Spleen (tissue), 11 donors: ENCODE data around the gene PLCB1. TPM values are rescaled to one million over a fixed set of nuclear protein-coding genes. Genes with fewer than 3 reads are reported as not detected.
A peak's percentile ranks its signal among the peaks of the same experiment; 100 is the strongest.

ENCODE experiments used
- DNase-seq: peaks from one replicate; pipeline ENCODE4 v3.0.0-alpha.2; 2020
- H3K27ac ChIP-seq, 8 donors: fragments of 200-600 bp; sonication (generic) in 7 of 8; 1 replicate in 4 of 8; 2 replicates in 4 of 8; pipeline versions ENCODE4 v1.5.0 to v1.8.0; 2016 to 2021; ENCODE audit warnings: inconsistent platforms in 4 of 8, mild to moderate bottlenecking in 4 of 8, moderate library complexity in 1 of 8
- H3K27me3 ChIP-seq, 7 donors: fragments of 200-600 bp; sonication (generic) in 6 of 7; replicated peaks in 1 of 7; 1 replicate in 4 of 7; 2 replicates in 3 of 7; pipeline versions ENCODE4 v1.5.0 to v1.8.0; 2016 to 2021; ENCODE audit warnings: inconsistent platforms in 3 of 7, mild to moderate bottlenecking in 1 of 7
- H3K36me3 ChIP-seq, 6 donors: fragments of 200-600 bp; sonication (generic) in 5 of 6; 1 replicate in 4 of 6; 2 replicates in 2 of 6; pipeline versions ENCODE4 v1.5.0 to v1.8.0; 2016 to 2021; ENCODE audit warnings: inconsistent platforms in 2 of 6
- H3K4me1 ChIP-seq, 6 donors: fragments of 200-600 bp; sonication (generic) in 5 of 6; 1 replicate in 3 of 6; 2 replicates in 3 of 6; pipeline versions ENCODE4 v1.5.0 to v1.8.0; 2016 to 2021; ENCODE audit warnings: inconsistent platforms in 3 of 6
- H3K4me3 ChIP-seq, 8 donors: fragments of 200-600 bp; sonication (generic) in 7 of 8; 1 replicate in 4 of 8; 2 replicates in 4 of 8; pipeline versions ENCODE4 v1.5.0 to v1.8.0; 2016 to 2021; ENCODE audit warnings: inconsistent platforms in 4 of 8, mild to moderate bottlenecking in 4 of 8, moderate library complexity in 2 of 8
- H3K9me3 ChIP-seq, 8 donors: fragments of 200-600 bp; sonication (generic) in 7 of 8; 1 replicate in 4 of 8; 2 replicates in 4 of 8; pipeline versions ENCODE4 v1.5.0 to v1.8.0; 2016 to 2021; ENCODE audit warnings: inconsistent platforms in 4 of 8
- POLR2A ChIP-seq, 3 donors: fragments of 450-650 bp; IDR thresholded peaks; one replicate each; pipeline ENCODE4 v1.5.1; 2017; ENCODE audit warnings: antibody characterized with exemption in 3 of 3, mild to moderate bottlenecking in 1 of 3
- POLR2AphosphoS5 ChIP-seq, 3 donors: sonication (generic); formaldehyde crosslinking; IDR thresholded peaks; one replicate each; pipeline ENCODE4 v1.5.1; 2017; ENCODE audit warnings: antibody characterized with exemption in 3 of 3
- WGBS, 5 donors: extraction: QIAGEN DNeasy Blood & Tissue Kit in 3 of 5; methylation state at CpG; one replicate each; pipeline versions ENCODE4 v1.1.5 to v1.1.7; 2013 to 2018; 5-methylcytosine and 5-hydroxymethylcytosine counted together
- intact Hi-C: fragments of 100-400 bp; cut with DNase I; formaldehyde crosslinking; loops from one replicate; pipeline ENCODE4 v1.15.0; 2023; ENCODE audit warnings: low total_unique reads
- polyA plus RNA-seq, 3 donors: library from polyadenylated mRNA; stranded (reverse); fragments of 200-250 nt; gene quantifications; one replicate each; pipeline ENCODE4 v1.2.1, GENCODE V29; 2013
- total RNA-seq, 7 donors: library from RNA; depleted of rRNA in 3 of 7; stranded (reverse); fragments of >200 nt in 3 of 7; fragmentation: NEBNext Ultra II Directional in 4 of 7; extraction: Animal tissue kit (Norgen Biotek cat#: 25700) in 4 of 7; gene quantifications; one replicate each; pipeline versions ENCODE4 v1.1.0 to v1.2.1, GENCODE V29; 2016 to 2021
- TF ChIP-seq, protein P1 (sequence below), 11 experiments: fragments of 200-600 bp in 7 of 11; fragments of 450-650 bp in 4 of 11; sonication (generic) in 4 of 11; IDR thresholded peaks in 8 of 11; conservative IDR thresholded peaks in 3 of 11; 1 replicate in 7 of 11; 2 replicates in 4 of 11; pipeline versions ENCODE4 v1.4.0 to v1.8.0; 2016 to 2021; ENCODE audit warnings: antibody characterized with exemption in 11 of 11, inconsistent platforms in 4 of 11, mild to moderate bottlenecking in 1 of 11
- donor health status: healthy with polysubstance abuse.
- donor health status: DM: no; HTN: no; CAD: no; lungs with moderate emphysema.
- donor health status: DM: no; HTN: no; CAD: no.
- donor health status: Bipolar disorder and iron deficiency.
- donor health status: healthy.
- donor health status: DM: no; HTN: no; CAD: no.
- donor health status: DM: yes; HTN: yes; CAD: no.

Gene PLCB1
- total and polyA plus RNA-seq, 10 donors: 1.0 to 33.7 (median 16.2) TPM

DNA sequence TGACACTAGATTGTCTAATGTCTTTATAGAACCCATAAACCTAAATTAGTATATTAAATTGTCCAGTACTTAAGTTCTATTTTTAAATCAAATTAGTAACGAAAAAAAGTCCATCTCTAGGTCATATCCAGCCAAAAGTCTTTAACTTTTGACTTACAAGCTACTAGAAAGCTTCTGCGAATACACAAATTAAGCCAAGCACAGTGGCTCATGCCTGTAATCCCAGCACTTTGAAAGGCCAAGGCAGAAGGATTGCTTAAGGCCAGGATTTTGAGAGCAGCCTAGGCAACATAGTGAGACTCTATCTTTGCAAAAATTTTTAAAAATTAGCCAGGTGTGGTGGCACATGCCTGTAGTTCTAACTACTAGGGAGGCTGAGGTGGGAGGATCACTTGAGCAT is 516.4 kb downstream of the PLCB1 start:
- DNase-seq: no peak
- 59 to 84% (median 79%) methylated on average over 2 of the region's 2 CpGs for WGBS, 5 donors
- Histone ChIP-seq H3K27ac (peak overlapping the region in 4 of 8 donors; percentile 7 to 34 (median 23)), H3K36me3 (no peaks in the 10 kb centered on the region), H3K4me3 (no peak overlapping the region), H3K4me1 (peaks cover 0 to 6% (median 0%) of the 10 kb centered on the region in 6 donors), H3K9me3 (no peaks in the 10 kb centered on the region), H3K27me3 (no peaks in the 10 kb centered on the region)
- intact Hi-C loops: no loop called here
- no peak for TF ChIP-seq POLR2AphosphoS5 (IDR thresholded peaks at IDR 0.05)
- TF ChIP-seq, protein P1, sequence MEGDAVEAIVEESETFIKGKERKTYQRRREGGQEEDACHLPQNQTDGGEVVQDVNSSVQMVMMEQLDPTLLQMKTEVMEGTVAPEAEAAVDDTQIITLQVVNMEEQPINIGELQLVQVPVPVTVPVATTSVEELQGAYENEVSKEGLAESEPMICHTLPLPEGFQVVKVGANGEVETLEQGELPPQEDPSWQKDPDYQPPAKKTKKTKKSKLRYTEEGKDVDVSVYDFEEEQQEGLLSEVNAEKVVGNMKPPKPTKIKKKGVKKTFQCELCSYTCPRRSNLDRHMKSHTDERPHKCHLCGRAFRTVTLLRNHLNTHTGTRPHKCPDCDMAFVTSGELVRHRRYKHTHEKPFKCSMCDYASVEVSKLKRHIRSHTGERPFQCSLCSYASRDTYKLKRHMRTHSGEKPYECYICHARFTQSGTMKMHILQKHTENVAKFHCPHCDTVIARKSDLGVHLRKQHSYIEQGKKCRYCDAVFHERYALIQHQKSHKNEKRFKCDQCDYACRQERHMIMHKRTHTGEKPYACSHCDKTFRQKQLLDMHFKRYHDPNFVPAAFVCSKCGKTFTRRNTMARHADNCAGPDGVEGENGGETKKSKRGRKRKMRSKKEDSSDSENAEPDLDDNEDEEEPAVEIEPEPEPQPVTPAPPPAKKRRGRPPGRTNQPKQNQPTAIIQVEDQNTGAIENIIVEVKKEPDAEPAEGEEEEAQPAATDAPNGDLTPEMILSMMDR (IDR thresholded peaks at IDR 0.05 in 8 of 11, conservative IDR thresholded peaks at IDR 0.05 in 3 of 11): no peak
- TF ChIP-seq POLR2A (IDR thresholded peaks at IDR 0.05): no peak

DNA sequence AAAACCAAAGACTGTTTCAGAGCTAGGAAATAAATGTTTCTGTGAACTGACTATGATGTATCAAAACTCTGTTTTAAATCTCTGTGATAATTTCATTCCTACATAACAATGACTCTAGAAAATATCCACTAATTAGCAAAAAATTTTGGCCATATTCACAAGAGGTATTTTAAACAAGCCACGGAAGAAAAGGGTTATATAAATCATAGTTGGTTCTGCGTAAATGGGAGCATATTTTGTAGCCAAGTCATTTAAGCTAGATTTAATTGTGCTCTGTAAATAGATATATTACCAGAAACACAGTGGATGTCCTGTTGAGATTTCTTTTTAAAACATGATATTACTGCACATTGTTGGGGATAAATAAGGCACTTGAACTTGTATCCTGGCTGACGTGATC is 520.3 kb downstream of the PLCB1 start:
- no peak for DNase-seq

DNA sequence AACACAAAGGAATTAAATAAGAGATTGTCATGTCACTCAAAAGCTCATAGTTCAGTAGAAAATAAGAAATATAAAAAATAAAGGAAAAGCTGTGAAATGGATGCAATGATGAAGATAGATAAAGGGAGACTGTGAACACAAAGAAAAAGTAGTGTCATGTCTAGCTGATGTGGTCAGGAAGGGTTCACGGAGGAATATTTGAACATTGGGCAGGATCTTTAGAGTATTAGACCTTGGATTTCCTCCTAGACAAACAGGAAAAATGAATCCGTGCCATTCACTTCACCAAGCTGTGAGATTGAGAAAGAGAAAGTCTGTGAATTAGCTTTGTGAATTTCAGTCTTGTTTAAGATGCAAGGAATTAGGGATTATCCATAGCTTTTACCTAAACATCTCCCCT is 522.4 kb downstream of the PLCB1 start:
- Histone ChIP-seq H3K27me3 (no peaks in the 10 kb centered on the region), H3K9me3 (no peaks in the 10 kb centered on the region), H3K4me3 (no peak overlapping the region), H3K27ac (no peak overlapping the region), H3K36me3 (no peaks in the 10 kb centered on the region), H3K4me1 (no peaks in the 10 kb centered on the region)
- no peak for DNase-seq
- intact Hi-C loops: no loop called here
- 55 to 76% (median 73%) methylated on average over 2 of the region's 2 CpGs for WGBS, 5 donors
- TF ChIP-seq, protein P1 (IDR thresholded peaks at IDR 0.05 in 8 of 11, conservative IDR thresholded peaks at IDR 0.05 in 3 of 11): no peak
- TF ChIP-seq POLR2AphosphoS5 (IDR thresholded peaks at IDR 0.05) (no peak), POLR2A (IDR thresholded peaks at IDR 0.05) (no peak)

More for the DNA sequence above, 520.3 kb downstream of the PLCB1 start:
- WGBS, 5 donors: 61 to 91% (median 66%) methylated on average over 3 of the region's 3 CpGs
- no peaks in the 10 kb centered on the region for H3K27me3 ChIP-seq
- no peaks in the 10 kb centered on the region for H3K36me3 ChIP-seq
- H3K4me1 ChIP-seq: peaks cover 0 to 4% (median 0%) of the 10 kb centered on the region in 6 donors
- no peak overlapping the region for H3K27ac ChIP-seq
- H3K4me3 ChIP-seq: no peak overlapping the region
- no peak for TF ChIP-seq POLR2AphosphoS5 (IDR thresholded peaks at IDR 0.05)
- no peak for TF ChIP-seq POLR2A (IDR thresholded peaks at IDR 0.05)
- TF ChIP-seq, protein P1 (IDR thresholded peaks at IDR 0.05 in 8 of 11, conservative IDR thresholded peaks at IDR 0.05 in 3 of 11): no peak
- intact Hi-C loops: no loop called here
- no peaks in the 10 kb centered on the region for H3K9me3 ChIP-seq

DNA sequence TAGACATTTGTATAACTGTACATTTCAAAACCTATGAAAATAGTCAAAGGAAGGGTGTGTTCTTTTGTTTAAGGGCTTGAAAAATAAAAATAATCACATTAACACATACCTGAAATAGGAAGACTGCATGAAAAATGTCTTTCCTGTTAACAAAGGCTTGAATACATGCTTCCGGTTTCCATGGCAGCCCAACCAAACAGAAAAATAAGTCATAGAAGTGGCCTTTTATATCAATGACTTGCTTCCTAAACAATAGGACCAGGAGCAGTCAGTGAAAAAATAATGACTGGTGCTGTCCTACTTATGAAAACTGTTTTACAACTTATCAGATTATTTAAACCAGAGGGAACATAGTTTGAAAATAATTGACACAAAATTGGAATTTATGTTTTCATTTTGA is 524.3 kb downstream of the PLCB1 start:
- DNase-seq: no peak
- Histone ChIP-seq H3K36me3 (no peaks in the 10 kb centered on the region), H3K27ac (no peak overlapping the region), H3K4me3 (no peak overlapping the region), H3K27me3 (no peaks in the 10 kb centered on the region), H3K9me3 (no peaks in the 10 kb centered on the region), H3K4me1 (no peaks in the 10 kb centered on the region)
- no peak for TF ChIP-seq POLR2A (IDR thresholded peaks at IDR 0.05)
- no peak for TF ChIP-seq POLR2AphosphoS5 (IDR thresholded peaks at IDR 0.05)
- TF ChIP-seq, protein P1 (IDR thresholded peaks at IDR 0.05 in 8 of 11, conservative IDR thresholded peaks at IDR 0.05 in 3 of 11): no peak
- 56 to 71% (median 66%) methylated on average over 1 of the region's 1 CpG for WGBS, 5 donors
- intact Hi-C loops: no loop called here
